GM12875 (cell line): Measurements from ENCODE around the gene GTF3C1.

Experiments
- H3K4me3 ChIP-seq: one replicate; pipeline ENCODE4 v1.5.1; 2011; ENCODE audit warnings: low read depth, low read length, control low read depth
- CTCF ChIP-seq: IDR thresholded peaks from 2 replicates; pipeline ENCODE4 v1.5.1; 2011; ENCODE audit warnings: low read depth, mild to moderate bottlenecking, control low read depth, inconsistent platforms, low read length, moderate library complexity, borderline replicate concordance; ENCODE audit not compliant: insufficient read depth

GTF3C1 gene

GRCh38 chr16:27547851-27548250 is 1.9 kb downstream of the GTF3C1 start:
- no peak overlapping the region for H3K4me3 ChIP-seq
- no peak for TF ChIP-seq CTCF

- TF ChIP-seq CTCF = no peak
- no peak overlapping the region for H3K4me3 ChIP-seq
These were observed 2.6 kb downstream of the GTF3C1 start for GRCh38 chr16:27547134-27547533.

GRCh38 chr16:27544671-27545070 is 5.0 kb downstream of the GTF3C1 start:
- no peak for TF ChIP-seq CTCF
- H3K4me3 ChIP-seq = no peak overlapping the region

- no peak for TF ChIP-seq CTCF
- no peak overlapping the region for H3K4me3 ChIP-seq
These were observed 5.9 kb downstream of the GTF3C1 start for GRCh38 chr16:27543801-27544200.

- no peak for TF ChIP-seq CTCF
- H3K4me3 ChIP-seq = no peak overlapping the region
These were observed 10.1 kb downstream of the GTF3C1 start for GRCh38 chr16:27539636-27540035.

GRCh38 chr16:27539120-27539519 is 10.6 kb downstream of the GTF3C1 start:
- TF ChIP-seq CTCF = no peak
- H3K4me3 ChIP-seq = no peak overlapping the region

- no peak overlapping the region for H3K4me3 ChIP-seq
- no peak for TF ChIP-seq CTCF
These were observed 11.2 kb downstream of the GTF3C1 start for GRCh38 chr16:27538528-27538927.
